H1 (cell line): ENCODE results near the gene SLC26A6. TPM values are rescaled to one million over a fixed set of nuclear protein-coding genes. Genes with fewer than 3 reads are reported as not detected.

Source experiments
- CTCF ChIA-PET: fragments of 300-600 bp; sonication (Branson Sonifier 250); formaldehyde crosslinking; loops from one replicate; lab custom pipeline; 2021; ENCODE audit not compliant: partially characterized antibody; lab: Charles Lee
- POLR2A ChIA-PET: fragments of 300-600 bp; sonication (Branson Sonifier 250); formaldehyde crosslinking; loops from one replicate; lab custom pipeline; 2021; ENCODE audit warnings: inconsistent platforms; ENCODE audit not compliant: partially characterized antibody; lab: Charles Lee
- DNase-seq, 2 experiments: peaks; one replicate each; pipeline versions ENCODE4 v3.0.0 to v3.0.0-alpha.2; 2010 to 2022; ENCODE audit warnings: low spot score in 2 of 2, low read depth in 1 of 2, mixed read lengths in 1 of 2
- FAIRE-seq: peaks from 2 replicates; lab custom pipeline; 2011; peaks lifted over from hg19 to GRCh38; lab: Jason Lieb, UNC
- H2AFZ ChIP-seq: 2 replicates; pipeline ENCODE4 v1.8.1; 2012; ENCODE audit warnings: low read length, inconsistent platforms
- H2AK5ac ChIP-seq: 2 replicates; pipeline ENCODE4 v1.6.1; 2013; ENCODE audit warnings: low read depth, low read length
- H2BK120ac ChIP-seq: replicated peaks from 2 replicates; pipeline ENCODE3; 2013; ENCODE audit warnings: low read depth, low read length, inconsistent platforms
- H2BK12ac ChIP-seq: 2 replicates; pipeline ENCODE4 v1.6.1; 2013; ENCODE audit warnings: low read depth, low read length
- H2BK15ac ChIP-seq: 2 replicates; pipeline ENCODE4 v1.6.1; 2013; ENCODE audit warnings: low read length
- H2BK20ac ChIP-seq: 2 replicates; pipeline ENCODE4 v1.6.1; 2013; ENCODE audit warnings: low read length
- H2BK5ac ChIP-seq: 2 replicates; pipeline ENCODE4 v1.6.1; 2013; ENCODE audit warnings: low read depth, low read length
- H3K14ac ChIP-seq: 2 replicates; pipeline ENCODE4 v1.6.1; 2013; ENCODE audit warnings: inconsistent platforms; ENCODE audit not compliant: insufficient read length
- H3K18ac ChIP-seq: 2 replicates; pipeline ENCODE4 v1.6.1; 2013; ENCODE audit warnings: low read length; ENCODE audit errors: extremely low read depth
- H3K23ac ChIP-seq: 2 replicates; pipeline ENCODE4 v1.6.1; 2013; ENCODE audit warnings: inconsistent platforms; ENCODE audit not compliant: insufficient read length
- H3K23me2 ChIP-seq: 2 replicates; pipeline ENCODE4 v1.6.1; 2013; ENCODE audit warnings: low read depth, low read length
- H3K27ac ChIP-seq: 2 replicates; pipeline ENCODE4 v1.6.1; 2011; ENCODE audit warnings: low read depth, low read length, inconsistent platforms
- H3K27me3 ChIP-seq, 4 experiments: replicated peaks in 1 of 4; 1 replicate in 1 of 4; 2 replicates in 3 of 4; pipeline versions ENCODE4 v1.6.1 to v1.8.1; 2011 to 2013; ENCODE audit warnings: low read length in 3 of 4, mild to moderate bottlenecking in 3 of 4, inconsistent platforms in 2 of 4, mixed read lengths in 2 of 4, moderate library complexity in 1 of 4; ENCODE audit not compliant: control insufficient read depth in 3 of 4, insufficient read depth in 3 of 4; ENCODE audit errors: extremely low read depth in 1 of 4
- H3K36me3 ChIP-seq, 4 experiments: 2 replicates each; pipeline versions ENCODE4 v1.6.1 to v1.8.1; 2011 to 2013; ENCODE audit warnings: mild to moderate bottlenecking in 4 of 4, low read length in 3 of 4, moderate library complexity in 2 of 4, control low read depth in 1 of 4, inconsistent platforms in 1 of 4; ENCODE audit not compliant: insufficient read depth in 4 of 4, control insufficient read depth in 2 of 4
- H3K4ac ChIP-seq: replicated peaks from 2 replicates; pipeline ENCODE3; 2013; ENCODE audit warnings: low read length, low read depth, mixed read lengths, inconsistent platforms; ENCODE audit not compliant: insufficient read length
- H3K4me1 ChIP-seq, 4 experiments: replicated peaks in 1 of 4; 1 replicate in 1 of 4; 2 replicates in 3 of 4; pipeline versions ENCODE4 v1.6.1 to v1.8.1; 2011 to 2013; ENCODE audit warnings: low read length in 3 of 4, inconsistent platforms in 2 of 4, mixed read lengths in 1 of 4; ENCODE audit not compliant: insufficient read depth in 4 of 4, control insufficient read depth in 3 of 4
- H3K4me2 ChIP-seq, 2 experiments: 2 replicates each; pipeline versions ENCODE4 v1.6.1 to v1.8.1; 2011 to 2013; ENCODE audit warnings: low read depth in 2 of 2, low read length in 2 of 2, control low read depth in 1 of 2, inconsistent platforms in 1 of 2, mild to moderate bottlenecking in 1 of 2; ENCODE audit not compliant: insufficient read depth in 1 of 2
- H3K4me3 ChIP-seq, 4 experiments: fragments of 200-600, 300-600 bp in 1 of 4; sonication (generic), shearing (Covaris generic), sonication (Bioruptor Twin) in 1 of 4; 2 replicates each; pipeline versions ENCODE4 v1.5.1 to v1.8.1; 2011 to 2016; ENCODE audit warnings: low read length in 4 of 4, low read depth in 3 of 4, control low read depth in 2 of 4, inconsistent platforms in 2 of 4, mild to moderate bottlenecking in 2 of 4, mixed read lengths in 1 of 4, moderate library complexity in 1 of 4; ENCODE audit not compliant: insufficient read depth in 2 of 4; ENCODE audit errors: extremely low read depth in 1 of 4
- H3K56ac ChIP-seq: replicated peaks from 2 replicates; pipeline ENCODE3; 2013; ENCODE audit warnings: low read depth, mild to moderate bottlenecking, mixed read lengths, low read length, inconsistent platforms; ENCODE audit not compliant: insufficient read length
- H3K79me1 ChIP-seq: 2 replicates; pipeline ENCODE4 v1.6.1; 2013; ENCODE audit warnings: low read depth, low read length, control low read depth
- H3K79me2 ChIP-seq, 2 experiments: 2 replicates each; pipeline versions ENCODE4 v1.6.1 to v1.8.1; 2012 to 2013; ENCODE audit warnings: low read length in 2 of 2, mild to moderate bottlenecking in 2 of 2, inconsistent platforms in 1 of 2; ENCODE audit not compliant: insufficient read depth in 2 of 2, control insufficient read depth in 1 of 2
- H3K9ac ChIP-seq, 4 experiments: replicated peaks in 1 of 4; 1 replicate in 1 of 4; 2 replicates in 3 of 4; pipeline versions ENCODE4 v1.6.1 to v1.8.1; 2011 to 2013; ENCODE audit warnings: low read depth in 3 of 4, low read length in 3 of 4, control low read depth in 2 of 4, mild to moderate bottlenecking in 2 of 4, moderate library complexity in 2 of 4, inconsistent platforms in 1 of 4; ENCODE audit errors: extremely low read depth in 1 of 4
- H3K9me3 ChIP-seq, 2 experiments: 2 replicates each; pipeline versions ENCODE4 v1.6.1 to v1.8.1; 2012 to 2013; ENCODE audit warnings: mild to moderate bottlenecking in 2 of 2, moderate library complexity in 2 of 2, control low read depth in 1 of 2, inconsistent platforms in 1 of 2, low read depth in 1 of 2, low read length in 1 of 2, mixed read lengths in 1 of 2; ENCODE audit not compliant: insufficient read depth in 2 of 2
- H4K20me1 ChIP-seq, 2 experiments: replicated peaks in 1 of 2; 2 replicates each; pipeline versions ENCODE3 to v1.8.1; 2011 to 2013; ENCODE audit warnings: inconsistent platforms in 2 of 2, low read length in 2 of 2, mild to moderate bottlenecking in 1 of 2; ENCODE audit not compliant: insufficient read depth in 2 of 2, control insufficient read depth in 1 of 2
- H4K5ac ChIP-seq: 2 replicates; pipeline ENCODE4 v1.6.1; 2013; ENCODE audit warnings: low read length, low read depth, mixed read lengths, inconsistent platforms; ENCODE audit not compliant: insufficient read length
- H4K8ac ChIP-seq: 2 replicates; pipeline ENCODE4 v1.8.0; 2013; ENCODE audit warnings: mild to moderate bottlenecking, moderate library complexity, low read length, inconsistent platforms; ENCODE audit not compliant: insufficient read depth; ENCODE audit errors: extremely low read depth
- H4K91ac ChIP-seq: replicated peaks from 2 replicates; pipeline ENCODE3; 2013; ENCODE audit warnings: low read length, mixed read lengths, inconsistent platforms; ENCODE audit not compliant: insufficient read length
- CHD1 ChIP-seq: IDR thresholded peaks from 2 replicates; pipeline ENCODE4 v1.6.1; 2012; ENCODE audit warnings: low read depth, low read length, improper control_type of control experiment
- EGR1 ChIP-seq: IDR thresholded peaks from 2 replicates; pipeline ENCODE4 v1.6.1; 2011; ENCODE audit warnings: low read depth, low read length, borderline replicate concordance
- KDM4A ChIP-seq: IDR thresholded peaks from one replicate; pipeline ENCODE4 v1.7.1; 2012; ENCODE audit warnings: low read depth, mild to moderate bottlenecking, moderate library complexity, low read length, inconsistent platforms; ENCODE audit not compliant: severe bottlenecking
- KDM5A ChIP-seq: fragments of 200-600 bp; IDR thresholded peaks from 2 replicates; pipeline ENCODE4 v1.7.1; 2012; ENCODE audit warnings: mild to moderate bottlenecking, low read length, inconsistent platforms, mixed read lengths
- POU5F1 ChIP-seq: IDR thresholded peaks from 2 replicates; pipeline ENCODE4 v1.6.1; 2011; ENCODE audit warnings: low read depth, mild to moderate bottlenecking, low read length, moderate library complexity
- TBP ChIP-seq: IDR thresholded peaks from 2 replicates; pipeline ENCODE4 v1.6.1; 2011; ENCODE audit warnings: low read depth, low read length, improper control_type of control experiment
- ZNF274 ChIP-seq: IDR thresholded peaks from 2 replicates; pipeline ENCODE4 v1.7.0; 2012; ENCODE audit warnings: low read length, borderline replicate concordance; ENCODE audit errors: extremely low read depth
- WGBS, 2 experiments: shearing (Covaris generic) in 1 of 2; methylation state at CpG; one replicate each; pipeline versions ENCODE4 v1.1.6 to v1.1.7; 2013 to 2015; ENCODE audit warnings: low lambda C conversion rate in 2 of 2, mixed read lengths in 2 of 2, inconsistent platforms in 1 of 2, low coverage in 1 of 2, missing lambda C conversion rate in 1 of 2; ENCODE audit not compliant: insufficient replicate concordance in 2 of 2, insufficient coverage in 1 of 2, insufficient read length in 1 of 2; ENCODE audit errors: extremely low coverage in 1 of 2, missing lambda C conversion rate in 1 of 2; 5-methylcytosine and 5-hydroxymethylcytosine counted together
- polyA plus RNA-seq, 7 experiments: library from polyadenylated mRNA; depleted of rRNA in 3 of 7; stranded (reverse) in 5 of 7; unstranded in 2 of 7; fragments of >200 nt in 5 of 7; fragments of 200-250 nt in 2 of 7; gene quantifications; 1 replicate in 5 of 7; 2 replicates in 1 of 7; 4 replicates in 1 of 7; pipeline versions ENCODE4 v1.2.1 to v1.2.3, GENCODE V29; 2011 to 2013; ENCODE audit warnings: missing spikeins in 2 of 7, mixed read lengths in 2 of 7
- total RNA-seq: library from RNA; stranded (reverse); fragmentation: NEBNext Ultra II Directional; extraction: Animal tissue kit (Norgen Biotek cat#: 25700); gene quantifications from 2 replicates; pipeline ENCODE4 v1.2.1, GENCODE V29; 2021

The SLC26A6 gene
- total and polyA plus RNA-seq, 2 of the 8 experiments (the other 6 are each of a cell fraction or from before 2014, with no cell fraction given), result 50.4 to 58.0 TPM

DNA sequence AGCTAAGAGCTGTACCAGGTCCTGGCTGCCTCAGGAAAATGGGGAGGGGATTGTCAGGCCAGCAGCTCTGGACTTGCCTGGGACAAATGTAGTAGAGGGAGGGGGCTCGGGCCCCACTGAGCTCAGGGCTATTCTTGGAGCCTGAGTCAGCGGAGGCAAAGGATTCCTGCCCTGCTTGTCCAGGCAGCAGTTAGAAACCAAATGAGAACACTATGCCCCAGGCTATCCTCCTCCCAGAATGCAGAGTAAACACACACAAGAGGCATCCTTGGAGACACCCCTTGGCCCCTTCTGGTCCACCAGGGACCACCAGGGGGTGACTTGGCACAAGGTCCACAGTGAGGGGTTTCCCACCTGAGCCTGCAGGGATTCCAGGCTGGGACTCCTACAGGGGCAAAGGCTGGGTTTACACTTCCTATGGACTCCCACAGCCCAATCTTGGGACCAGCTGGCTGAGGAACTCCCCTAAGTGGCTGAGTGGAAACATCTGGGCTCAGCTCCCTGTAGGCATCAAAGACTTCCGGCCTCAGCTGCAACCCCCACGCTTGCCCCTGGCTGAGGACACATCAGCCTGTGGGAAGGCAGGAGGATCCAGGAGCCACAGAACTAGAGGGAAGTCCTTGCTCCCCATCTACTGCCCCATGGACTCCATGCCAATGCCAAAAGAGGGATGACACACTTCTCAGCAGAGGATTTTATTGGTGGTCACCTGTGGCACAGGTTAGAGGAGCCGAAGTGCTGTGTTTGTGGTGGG lies 36.8 kb downstream of the SLC26A6 start:
- 91% methylated on average over 5 of the region's 5 CpGs; no CpG with 5 or more reads in 1 of the 2 experiments for WGBS, 2 experiments
- H3K79me2 ChIP-seq, result no peaks in the 10 kb centered on the region
- H3K4me3 ChIP-seq, result no peak overlapping the region
- peaks cover 34 to 47% (median 43%) of the 10 kb centered on the region in 4 experiments for H3K36me3 ChIP-seq
- no peak overlapping the region for H2BK15ac ChIP-seq
- POLR2A ChIA-PET, result interaction anchor here (0.6 to 5.1 kb wide), 12 partner anchors 10 to 154 kb away, joined by 3 to 23 read pairs (median 7); partner anchors contain the start of genes SLC26A6 and UQCRC1
- TF ChIP-seq TBP (no peak), EGR1 (no peak), ZNF274 (no peak), POU5F1 (no peak), KDM5A (no peak), KDM4A (no peak), CHD1 (no peak)
- H3K4me1 ChIP-seq, result peaks cover 3 to 18% (median 15%) of the 10 kb centered on the region in 4 experiments; a peak in 6 of 7 replicates
- H3K14ac ChIP-seq, result no peak overlapping the region
- no peak overlapping the region for H2BK120ac ChIP-seq
- no peak overlapping the region for H2BK20ac ChIP-seq
- no peak overlapping the region for H4K5ac ChIP-seq
- H3K56ac ChIP-seq, result no peak overlapping the region
- CTCF ChIA-PET, result interaction anchor here (1.2 to 1.4 kb wide), 2 partner anchors 11 to 163 kb away, joined by 3 to 4 read pairs; no protein-coding TSS in a partner anchor
- no peak overlapping the region for H2AK5ac ChIP-seq
- no peak overlapping the region for H3K27ac ChIP-seq
- H3K23ac ChIP-seq, result no peak overlapping the region
- peaks cover 0 to 6% (median 0%) of the 10 kb centered on the region in 4 experiments; a peak in 4 of 7 replicates for H3K27me3 ChIP-seq
- peaks cover 1% of the 10 kb centered on the region; the same call in 1 of the 2 replicates for H3K23me2 ChIP-seq
- no peak overlapping the region; the same call in 1 of the 2 replicates for H4K8ac ChIP-seq
- FAIRE-seq (no peak), DNase-seq (no peak)
- no peak overlapping the region for H3K18ac ChIP-seq
- H2AFZ ChIP-seq, result no peak overlapping the region
- no peak overlapping the region for H4K91ac ChIP-seq
- no peaks in the 10 kb centered on the region for H3K9me3 ChIP-seq
- peaks cover 2 to 39% of the 10 kb centered on the region in 2 experiments for H4K20me1 ChIP-seq
- H3K4ac ChIP-seq, result no peak overlapping the region
- no peak overlapping the region for H3K4me2 ChIP-seq
- no peak overlapping the region for H2BK5ac ChIP-seq
- H3K9ac ChIP-seq, result no peak overlapping the region
- no peak overlapping the region for H2BK12ac ChIP-seq
- peaks cover 2% of the 10 kb centered on the region; the same call in 1 of the 2 replicates for H3K79me1 ChIP-seq
